Vagina (tissue), 2 donors: ENCODE results near the gene ZNF749. TPM values are rescaled to one million over a fixed set of nuclear protein-coding genes. Genes with fewer than 3 reads are reported as not detected.

Source experiments
- DNase-seq, 2 donors: peaks; one replicate each; pipeline ENCODE4 v3.0.0-alpha.2; 2017; ENCODE audit errors: extremely low spot score in 2 of 2
- H3K27ac ChIP-seq: fragments of 200-600 bp; sonication (generic); one replicate; pipeline ENCODE4 v1.5.1; 2019
- H3K27me3 ChIP-seq: fragments of 200-600 bp; sonication (generic); one replicate; pipeline ENCODE4 v1.5.1; 2019
- H3K36me3 ChIP-seq, 2 donors: fragments of 200-600 bp; sonication (generic); one replicate each; pipeline ENCODE4 v1.5.1; 2017 to 2019
- H3K4me1 ChIP-seq: fragments of 200-600 bp; sonication (generic); one replicate; pipeline ENCODE4 v1.5.1; 2019
- H3K4me3 ChIP-seq, 2 donors: fragments of 200-600 bp; sonication (generic); 1 replicate in 1 of 2; 2 replicates in 1 of 2; pipeline ENCODE4 v1.5.1; 2016 to 2019
- H3K9me3 ChIP-seq: fragments of 200-600 bp; sonication (generic); one replicate; pipeline ENCODE4 v1.5.1; 2019
- CTCF ChIP-seq, 3 experiments: fragments of 450-650 bp in 2 of 3; fragments of 200-600 bp in 1 of 3; sonication (generic) in 1 of 3; IDR thresholded peaks; one replicate each; pipeline ENCODE4 v1.5.1; 2017 to 2019; ENCODE audit warnings: antibody characterized with exemption in 3 of 3, mild to moderate bottlenecking in 2 of 3, moderate library complexity in 2 of 3
- POLR2A ChIP-seq, 2 donors: fragments of 450-650 bp; IDR thresholded peaks; one replicate each; pipeline ENCODE4 v1.6.1; 2017; ENCODE audit warnings: antibody characterized with exemption in 2 of 2, mild to moderate bottlenecking in 2 of 2, moderate library complexity in 2 of 2
- POLR2AphosphoS5 ChIP-seq, 2 donors: sonication (generic); formaldehyde crosslinking; IDR thresholded peaks; one replicate each; pipeline ENCODE4 v1.9.0; 2017; ENCODE audit warnings: antibody characterized with exemption in 2 of 2, mild to moderate bottlenecking in 2 of 2, low read depth in 1 of 2; ENCODE audit not compliant: insufficient read depth in 1 of 2
- intact Hi-C: fragments of 100-400 bp; cut with DNase I; formaldehyde crosslinking; loops from one replicate; pipeline ENCODE4 v1.15.1; 2023
- total RNA-seq: library from RNA; depleted of rRNA; stranded (reverse); fragments of >200 nt; gene quantifications from one replicate; pipeline ENCODE4 v1.2.3, GENCODE V29; 2016

Gene ZNF749
- total RNA-seq: 5.2 TPM

GRCh38 chr19:57435062-57435978, at the start of gene ZNF749:
Gene ZNF749 (plus strand): TSS chr19:57435325. CDS start chr19:57435579, 254 bp downstream.
- Histone ChIP-seq H3K27me3 (no peaks in the 10 kb centered on the region), H3K4me1 (peaks cover 20% of the 10 kb centered on the region), H3K36me3 (peaks cover 0 to 19% of the 10 kb centered on the region in 2 donors), H3K4me3 (peak within 1 kb of the TSS; percentile 69 to 84), H3K9me3 (peaks cover 12% of the 10 kb centered on the region), H3K27ac (peak within 1 kb of the TSS; percentile 30)
- intact Hi-C loops: no loop called here
- TF ChIP-seq POLR2A (IDR thresholded peaks at IDR 0.05): no peak
- TF ChIP-seq POLR2AphosphoS5 (IDR thresholded peaks at IDR 0.05; ENCODE audit: insufficient read depth in 1 of 2, low read depth in 1 of 2): peak; percentile 58 to 99
- no peak for TF ChIP-seq CTCF (IDR thresholded peaks at IDR 0.05)
- DNase-seq: peak in 1 of 2 donors; percentile 95

GRCh38 chr19:57389194-57389729, 45.9 kb upstream of the ZNF749 start:
- intact Hi-C loops: no loop called here
- DNase-seq: no peak
- TF ChIP-seq POLR2AphosphoS5 (IDR thresholded peaks at IDR 0.05; ENCODE audit: insufficient read depth in 1 of 2, low read depth in 1 of 2) (no peak), POLR2A (IDR thresholded peaks at IDR 0.05) (no peak), CTCF (IDR thresholded peaks at IDR 0.05) (no peak)
- peaks cover 21% of the 10 kb centered on the region for H3K4me1 ChIP-seq
- H3K36me3 ChIP-seq: peaks cover 0 to 18% of the 10 kb centered on the region in 2 donors
- peak overlapping the region; percentile 83 for H3K27ac ChIP-seq
- H3K4me3 ChIP-seq: peak overlapping the region; percentile 85 to 94
- H3K9me3 ChIP-seq: peaks cover 17% of the 10 kb centered on the region
- H3K27me3 ChIP-seq: no peaks in the 10 kb centered on the region

GRCh38 chr19:57389730-57390598, 45.2 kb upstream of the ZNF749 start, which contains the start of gene ZNF548:
Gene ZNF548 (plus strand): TSS chr19:57389854. CDS start chr19:57390100, 246 bp downstream.
- intact Hi-C loops: no loop called here
- Histone ChIP-seq H3K9me3 (peaks cover 17% of the 10 kb centered on the region), H3K4me1 (peaks cover 21% of the 10 kb centered on the region), H3K36me3 (peaks cover 0 to 25% of the 10 kb centered on the region in 2 donors), H3K27me3 (no peaks in the 10 kb centered on the region), H3K4me3 (peak within 1 kb of the TSS; percentile 85 to 94), H3K27ac (peak within 1 kb of the TSS; percentile 83)
- TF ChIP-seq POLR2A (IDR thresholded peaks at IDR 0.05) (no peak), POLR2AphosphoS5 (IDR thresholded peaks at IDR 0.05; ENCODE audit: insufficient read depth in 1 of 2, low read depth in 1 of 2) (peak; percentile 87 to 99), CTCF (IDR thresholded peaks at IDR 0.05) (peak in 1 of 3 experiments; percentile 26)
- DNase-seq: peak in 1 of 2 donors; percentile 98

GRCh38 chr19:57395710-57396109, 39.4 kb upstream of the ZNF749 start:
- Histone ChIP-seq H3K9me3 (peaks cover 39% of the 10 kb centered on the region), H3K27me3 (no peaks in the 10 kb centered on the region), H3K4me1 (peaks cover 7% of the 10 kb centered on the region), H3K36me3 (peaks cover 6 to 79% of the 10 kb centered on the region in 2 donors), H3K4me3 (no peak overlapping the region), H3K27ac (no peak overlapping the region)
- no peak for TF ChIP-seq CTCF (IDR thresholded peaks at IDR 0.05)
- no peak for TF ChIP-seq POLR2AphosphoS5 (IDR thresholded peaks at IDR 0.05; ENCODE audit: insufficient read depth in 1 of 2, low read depth in 1 of 2)
- TF ChIP-seq POLR2A (IDR thresholded peaks at IDR 0.05): no peak
- DNase-seq: no peak
- intact Hi-C loops: no loop called here
